HepG2 (cell line): ENCODE results near the gene MAPK4. TPM values are rescaled to one million over a fixed set of nuclear protein-coding genes. Genes with fewer than 3 reads are reported as not detected.

Source experiments
- ATAC-seq: fragments of 200-7000 bp; cut with Tn5 transposase; 3 replicates; pipeline ENCODE4 v1.9.1; 2020; ENCODE audit warnings: mild to moderate bottlenecking, moderate library complexity
- BruUV-seq: library from RNA; stranded (reverse); fragments of 400-500 nt; replicated peaks from 2 replicates; lab custom pipeline; 2021; lab: Mats Ljungman, UMichigan
- CTCF ChIA-PET: fragments of 300-600 bp; formaldehyde crosslinking; extraction: SDS; loops from one replicate; lab custom pipeline; 2021; ENCODE audit warnings: low total read pairs, inconsistent platforms, low intra/inter-chr PET ratio; lab: Yijun Ruan, JAX
- POLR2A ChIA-PET: fragments of 350-600 bp; sonication (Branson Sonifier 250); formaldehyde crosslinking; loops from one replicate; lab custom pipeline; 2020; ENCODE audit warnings: antibody characterized with exemption, inconsistent platforms; lab: Yijun Ruan, JAX
- DNase-seq: peaks from one replicate; pipeline ENCODE4 v3.0.0-alpha.2; 2015; ENCODE audit warnings: low spot score
- FAIRE-seq: peaks from 3 replicates; lab custom pipeline; 2011; peaks lifted over from hg19 to GRCh38; lab: Jason Lieb, UNC
- H2AFZ ChIP-seq: one replicate; pipeline ENCODE4 v1.6.1; 2011; ENCODE audit warnings: low read length, inconsistent platforms
- H3K27ac ChIP-seq: fragments of 300-600 bp; 3 replicates; pipeline ENCODE4 v1.8.0; 2011; ENCODE audit warnings: mixed run types, mild to moderate bottlenecking, mixed read lengths, low read length, inconsistent platforms; ENCODE audit not compliant: insufficient read depth; ENCODE audit errors: extremely low read length
- H3K27me3 ChIP-seq, 2 experiments: fragments of 200-600 bp in 1 of 2; 2 replicates in 1 of 2; 3 replicates in 1 of 2; pipeline versions ENCODE4 v1.6.0 to v1.8.0; 2011; ENCODE audit warnings: low read length in 2 of 2, mild to moderate bottlenecking in 2 of 2, moderate library complexity in 2 of 2, inconsistent platforms in 1 of 2; ENCODE audit not compliant: insufficient read depth in 2 of 2, control insufficient read depth in 1 of 2
- H3K36me3 ChIP-seq, 2 experiments: fragments of 200-600 bp in 1 of 2; replicated peaks in 1 of 2; 2 replicates in 1 of 2; 3 replicates in 1 of 2; pipeline versions ENCODE4 v1.5.1 to v1.8.0; 2011; ENCODE audit warnings: low read length in 2 of 2, inconsistent platforms in 1 of 2; ENCODE audit not compliant: insufficient read depth in 2 of 2, control insufficient read depth in 1 of 2
- H3K4me1 ChIP-seq: 2 replicates; pipeline ENCODE4 v1.5.1; 2012; ENCODE audit warnings: low read length, inconsistent platforms; ENCODE audit not compliant: insufficient read depth
- H3K4me2 ChIP-seq: 2 replicates; pipeline ENCODE4 v1.6.0; 2011; ENCODE audit warnings: low read depth, low read length, inconsistent platforms
- H3K4me3 ChIP-seq, 3 experiments: fragments of 200-600 bp in 1 of 3; sonication (generic), shearing (Covaris generic) in 1 of 3; replicated peaks in 1 of 3; 2 replicates each; pipeline ENCODE4 v1.5.1; 2011 to 2016; ENCODE audit warnings: low read length in 3 of 3, inconsistent platforms in 2 of 3, low read depth in 2 of 3, mild to moderate bottlenecking in 2 of 3, control low read depth in 1 of 3, mixed read lengths in 1 of 3; ENCODE audit not compliant: insufficient read depth in 1 of 3
- H3K79me2 ChIP-seq: one replicate; pipeline ENCODE4 v1.6.1; 2011; ENCODE audit warnings: low read length, inconsistent platforms; ENCODE audit not compliant: insufficient read depth
- H3K9ac ChIP-seq: 2 replicates; pipeline ENCODE4 v1.6.0; 2011; ENCODE audit warnings: mild to moderate bottlenecking, low read depth, low read length, inconsistent platforms; ENCODE audit not compliant: insufficient read depth
- H3K9me3 ChIP-seq: 2 replicates; pipeline ENCODE4 v1.5.1; 2012; ENCODE audit warnings: mild to moderate bottlenecking, low read length
- H4K20me1 ChIP-seq: 2 replicates; pipeline ENCODE4 v1.6.0; 2011; ENCODE audit warnings: inconsistent platforms, mild to moderate bottlenecking, low read length, moderate library complexity; ENCODE audit not compliant: insufficient read depth
- MEIS2 ChIP-seq: sonication (generic); formaldehyde crosslinking; IDR thresholded peaks from 2 replicates; pipeline ENCODE4 v1.9.0; 2021; ENCODE audit warnings: mild to moderate bottlenecking, missing genetic modification reagents
- NFE2L2 ChIP-seq: fragments of 150-350 bp; IDR thresholded peaks from 2 replicates; pipeline ENCODE4 v1.6.1; 2014; ENCODE audit warnings: low read length
- NFRKB ChIP-seq: fragments of 450-650 bp; IDR thresholded peaks from 2 replicates; pipeline ENCODE4 v1.6.1; 2017
- PRDM4 ChIP-seq: sonication (generic); formaldehyde crosslinking; IDR thresholded peaks from 2 replicates; pipeline ENCODE4 v1.9.0; 2021; ENCODE audit warnings: missing genetic modification reagents, borderline replicate concordance
- SALL2 ChIP-seq: sonication (generic); formaldehyde crosslinking; IDR thresholded peaks from 2 replicates; pipeline ENCODE4 v1.8.1; 2023; ENCODE audit warnings: mild to moderate bottlenecking, missing genetic modification reagents, inconsistent platforms
- SMAD1 ChIP-seq: sonication (generic); formaldehyde crosslinking; IDR thresholded peaks from 2 replicates; pipeline ENCODE4 v1.4.0; 2020; ENCODE audit warnings: missing genetic modification reagents, low read depth, mild to moderate bottlenecking, borderline replicate concordance
- SUZ12 ChIP-seq: fragments of 150-350 bp; IDR thresholded peaks from 2 replicates; pipeline ENCODE4 v1.6.1; 2014; ENCODE audit warnings: low read depth, low read length
- TCF7 ChIP-seq: sonication (generic); IDR thresholded peaks from 2 replicates; pipeline ENCODE4 v1.6.1; 2016; ENCODE audit warnings: antibody characterized with exemption, low read depth
- ZBTB3 ChIP-seq: sonication (generic); formaldehyde crosslinking; IDR thresholded peaks from 2 replicates; pipeline ENCODE4 v1.4.0; 2020; ENCODE audit warnings: low read depth, mild to moderate bottlenecking, moderate library complexity, missing genetic modification reagents, borderline replicate concordance
- ZFP41 ChIP-seq: sonication (generic); formaldehyde crosslinking; IDR thresholded peaks from 2 replicates; pipeline ENCODE4 v1.4.0; 2020; ENCODE audit warnings: mild to moderate bottlenecking, missing genetic modification reagents, borderline replicate concordance
- ZMAT3 ChIP-seq: sonication (generic); formaldehyde crosslinking; conservative IDR thresholded peaks from 2 replicates; pipeline ENCODE4 v1.7.0; 2021; ENCODE audit warnings: missing genetic modification reagents
- WGBS: methylation state at CpG from one replicate; pipeline ENCODE4 v1.1.6; 2017; ENCODE audit warnings: low lambda C conversion rate; 5-methylcytosine and 5-hydroxymethylcytosine counted together
- in situ Hi-C: cut with HindIII; loops from 2 replicates; pipeline ENCODE4 v1.10.0; 2017; ENCODE audit warnings: low pct_unique_long_range_greater_than_20kb; ENCODE audit not compliant: extremely low pct_ligation_motif_present
- intact Hi-C: fragments of 100-400 bp; cut with micrococcal nuclease; formaldehyde crosslinking; loops from one replicate; pipeline ENCODE4 v1.10.0; 2022; ENCODE audit not compliant: unreplicated experiment
- polyA plus RNA-seq, 8 experiments: library from polyadenylated mRNA; depleted of rRNA in 3 of 8; stranded (reverse) in 7 of 8; unstranded in 1 of 8; fragments of >200 nt; fragmentation: Illumina TruSeq in 4 of 8; extraction: Trizol in 4 of 8; gene quantifications; 2 replicates each; pipeline versions ENCODE4 v1.2.1 to v1.2.3, GENCODE V29; 2011 to 2016; ENCODE audit warnings: low read depth in 4 of 8, missing spikeins in 1 of 8, mixed read lengths in 1 of 8; ENCODE audit not compliant: insufficient read depth in 1 of 8
- total RNA-seq, 5 experiments: library from RNA; depleted of rRNA; stranded (reverse); fragments of >200 nt; fragmentation: Illumina TruSeq; extraction: Trizol; gene quantifications; 2 replicates each; pipeline ENCODE4 v1.2.3, GENCODE V29; 2016; ENCODE audit warnings: low read depth in 1 of 5

The MAPK4 gene
- total and polyA plus RNA-seq, 2 of the 13 experiments (the other 11 are each of a cell fraction or from before 2014, with no cell fraction given): not detected

GRCh38 chr18:50602466-50602865 is 42.6 kb downstream of the MAPK4 start:
- intact Hi-C loops: no loop called here
- in situ Hi-C loops: no loop called here
- DNase-seq: no peak
- H3K4me1 ChIP-seq: no peaks in the 10 kb centered on the region
- FAIRE-seq: no peak
- TF ChIP-seq ZBTB3 (CRISPR knock-in tag) (no peak), SUZ12 (no peak), MEIS2 (CRISPR knock-in tag) (no peak), SMAD1 (CRISPR knock-in tag) (no peak), ZFP41 (no peak), PRDM4 (CRISPR knock-in tag) (no peak)
- TF ChIP-seq, all 625 proteins: peak for 0
- H3K27ac ChIP-seq: no peak overlapping the region
- WGBS: 42% methylated on average over 3 of the region's 3 CpGs
- no peak overlapping the region for H2AFZ ChIP-seq
- no TSS peak for BruUV-seq
- CTCF ChIA-PET: no interaction called here
- no peaks in the 10 kb centered on the region for H3K36me3 ChIP-seq
- ATAC-seq: no peak
- H4K20me1 ChIP-seq: no peaks in the 10 kb centered on the region
- H3K4me2 ChIP-seq: no peak overlapping the region
- H3K4me3 ChIP-seq: no peak overlapping the region
- POLR2A ChIA-PET: no interaction called here
- H3K27me3 ChIP-seq: no peaks in the 10 kb centered on the region; a peak in 1 of 5 replicates
- no peaks in the 10 kb centered on the region for H3K79me2 ChIP-seq
- H3K9ac ChIP-seq: no peak overlapping the region
- no peaks in the 10 kb centered on the region for H3K9me3 ChIP-seq

- Histone ChIP-seq H3K27ac (no peak overlapping the region), H3K9me3 (no peaks in the 10 kb centered on the region), H3K79me2 (no peaks in the 10 kb centered on the region), H4K20me1 (no peaks in the 10 kb centered on the region), H3K9ac (no peak overlapping the region), H3K4me3 (no peak overlapping the region), H3K4me1 (peaks cover 12% of the 10 kb centered on the region), H3K36me3 (no peaks in the 10 kb centered on the region), H2AFZ (no peak overlapping the region), H3K27me3 (no peaks in the 10 kb centered on the region; a peak in 1 of 5 replicates), H3K4me2 (no peak overlapping the region)
- WGBS: 61% methylated on average over 5 of the region's 5 CpGs
- in situ Hi-C loops: no loop called here
- DNase-seq: no peak
- TF ChIP-seq ZMAT3 (CRISPR knock-in tag): no peak
- no peak for TF ChIP-seq TCF7
- no peak for TF ChIP-seq NFRKB
- TF ChIP-seq SALL2 (CRISPR knock-in tag): no peak
- TF ChIP-seq NFE2L2: no peak
- no peak for FAIRE-seq
- intact Hi-C loops: no loop called here
- POLR2A ChIA-PET: no interaction called here
- ATAC-seq: no peak
- CTCF ChIA-PET: no interaction called here
- no TSS peak for BruUV-seq
These were observed 46.7 kb downstream of the MAPK4 start for GRCh38 chr18:50606609-50607008.
